Body of pancreas (tissue), 4 donors: ENCODE measurements around the gene HMG20A. TPM values are rescaled to one million over a fixed set of nuclear protein-coding genes. Genes with fewer than 3 reads are reported as not detected.
"Not testable (repeated sequence)": the region's sequence is repeated elsewhere in the genome, so short reads cannot be mapped to it uniquely, and the experiment has no call there.

Experiments
- ATAC-seq: fragments of 150-250 bp; one replicate; pipeline ENCODE4 v1.9.1; 2016
- DNase-seq, 4 donors: peaks; one replicate each; pipeline ENCODE4 v3.0.0-alpha.2; 2019
- H3K27ac ChIP-seq, 4 donors: fragments of 200-600 bp; sonication (generic); 1 replicate in 3 of 4; 2 replicates in 1 of 4; pipeline versions ENCODE4 v1.5.1 to v1.6.1; 2016 to 2019; ENCODE audit warnings: mild to moderate bottlenecking in 1 of 4, mixed read lengths in 1 of 4, moderate library complexity in 1 of 4
- H3K27me3 ChIP-seq, 2 donors: fragments of 200-600 bp; sonication (generic); one replicate each; pipeline ENCODE4 v1.6.0; 2016; ENCODE audit warnings: mild to moderate bottlenecking in 1 of 2
- H3K36me3 ChIP-seq, 2 donors: fragments of 200-600 bp; sonication (generic); replicated peaks in 1 of 2; 2 replicates each; pipeline ENCODE4 v1.5.1; 2016; ENCODE audit warnings: low read depth in 2 of 2; ENCODE audit not compliant: insufficient read depth in 1 of 2
- H3K4me1 ChIP-seq: fragments of 200-600 bp; sonication (generic); one replicate; pipeline ENCODE4 v1.6.0; 2016
- H3K4me3 ChIP-seq, 2 donors: fragments of 200-600 bp; sonication (generic); 1 replicate in 1 of 2; 2 replicates in 1 of 2; pipeline ENCODE4 v1.5.1; 2016 to 2019
- H3K9me3 ChIP-seq, 3 donors: fragments of 200-600 bp; sonication (generic); 1 replicate in 2 of 3; 2 replicates in 1 of 3; pipeline ENCODE4 v1.5.1; 2016
- CTCF ChIP-seq, 7 experiments: fragments of 450-650 bp in 4 of 7; fragments of 200-600 bp in 3 of 7; sonication (generic) in 3 of 7; IDR thresholded peaks; one replicate each; pipeline ENCODE4 v1.5.1; 2016 to 2019; ENCODE audit warnings: antibody characterized with exemption in 7 of 7
- POLR2A ChIP-seq, 3 donors: fragments of 450-650 bp; IDR thresholded peaks; one replicate each; pipeline ENCODE4 v1.6.1; 2016; ENCODE audit warnings: antibody characterized with exemption in 3 of 3, mild to moderate bottlenecking in 2 of 3
- WGBS, 2 donors: methylation state at CpG; one replicate each; pipeline ENCODE4 v1.1.5; 2017; 5-methylcytosine and 5-hydroxymethylcytosine counted together
- intact Hi-C: fragments of 100-400 bp; cut with DNase I; formaldehyde crosslinking; loops from one replicate; pipeline ENCODE4 v1.15.1; 2023
- total RNA-seq, 2 donors: library from RNA; depleted of rRNA; stranded (reverse); fragments of >200 nt; gene quantifications; one replicate each; pipeline ENCODE4 v1.1.0, GENCODE V29; 2016

Gene HMG20A
- total RNA-seq, 2 donors from 2014 or later, result 21.8 to 59.0 TPM

GRCh38 chr15:77406846-77407245 lies 13.8 kb upstream of the HMG20A start:
- no peaks in the 10 kb centered on the region for H3K9me3 ChIP-seq
- no peak overlapping the region for H3K27ac ChIP-seq
- ATAC-seq (no peak), DNase-seq (no peak)
- intact Hi-C loops, result no loop called here
- TF ChIP-seq CTCF (IDR thresholded peaks at IDR 0.05) (no peak), POLR2A (IDR thresholded peaks at IDR 0.05) (no peak)
- H3K27me3 ChIP-seq, result no peaks in the 10 kb centered on the region
- WGBS, 2 donors, result 90 to 91% methylated on average over 4 of the region's 4 CpGs
- no peaks in the 10 kb centered on the region for H3K36me3 ChIP-seq
- H3K4me3 ChIP-seq, result no peak overlapping the region
- peaks cover 24% of the 10 kb centered on the region for H3K4me1 ChIP-seq

DNA sequence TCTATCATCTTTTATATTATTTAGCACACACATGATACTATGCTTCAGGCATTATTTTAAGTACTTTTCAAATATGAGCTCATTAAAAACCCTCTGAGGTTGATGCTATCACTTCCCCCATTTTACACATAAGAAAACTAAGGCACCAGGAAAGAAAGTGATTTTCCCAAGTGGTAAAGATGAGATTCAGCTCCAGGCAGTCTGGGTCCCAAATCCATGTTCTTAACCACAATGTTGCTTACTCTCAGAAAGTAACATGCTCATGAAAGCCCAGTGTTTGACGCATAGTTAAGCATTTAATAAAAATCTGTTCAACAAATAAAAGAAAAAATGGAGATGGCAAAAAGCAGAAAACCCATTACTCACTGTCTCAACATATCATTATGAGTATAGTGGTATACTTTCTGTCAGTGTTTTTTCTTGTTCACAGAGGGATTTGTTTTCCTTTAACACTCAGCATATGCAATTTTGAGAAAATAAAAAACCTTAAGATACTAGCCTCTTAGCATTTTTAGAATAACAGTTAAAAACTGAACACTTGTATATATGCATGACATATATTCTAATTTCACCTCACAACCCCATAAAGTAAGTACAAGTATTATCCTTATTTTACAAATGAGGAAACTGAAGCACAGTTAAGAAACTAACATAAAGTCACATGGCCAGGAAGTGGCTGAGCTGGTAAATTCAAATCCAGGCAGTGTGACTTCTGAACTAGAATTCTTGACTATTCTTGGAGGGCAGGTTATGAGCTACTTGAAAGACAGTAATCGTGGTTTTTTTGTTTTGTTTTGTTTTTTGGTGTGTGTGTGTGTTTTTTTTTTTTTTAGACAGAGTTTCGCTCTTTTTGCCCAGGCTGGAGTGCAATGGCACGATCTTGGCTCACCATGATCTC lies 11.2 kb upstream of the HMG20A start:
- TF ChIP-seq CTCF (IDR thresholded peaks at IDR 0.05) (no peak), POLR2A (IDR thresholded peaks at IDR 0.05) (no peak)
- H3K4me3 ChIP-seq, result no peak overlapping the region
- no peaks in the 10 kb centered on the region for H3K9me3 ChIP-seq
- ATAC-seq (no peak), DNase-seq (no peak)
- intact Hi-C loops, result no loop called here
- 72 to 74% methylated on average over 4 of the region's 4 CpGs for WGBS, 2 donors
- no peak overlapping the region for H3K27ac ChIP-seq
- H3K4me1 ChIP-seq, result peaks cover 24% of the 10 kb centered on the region
- H3K36me3 ChIP-seq, result no peaks in the 10 kb centered on the region
- no peaks in the 10 kb centered on the region for H3K27me3 ChIP-seq

DNA sequence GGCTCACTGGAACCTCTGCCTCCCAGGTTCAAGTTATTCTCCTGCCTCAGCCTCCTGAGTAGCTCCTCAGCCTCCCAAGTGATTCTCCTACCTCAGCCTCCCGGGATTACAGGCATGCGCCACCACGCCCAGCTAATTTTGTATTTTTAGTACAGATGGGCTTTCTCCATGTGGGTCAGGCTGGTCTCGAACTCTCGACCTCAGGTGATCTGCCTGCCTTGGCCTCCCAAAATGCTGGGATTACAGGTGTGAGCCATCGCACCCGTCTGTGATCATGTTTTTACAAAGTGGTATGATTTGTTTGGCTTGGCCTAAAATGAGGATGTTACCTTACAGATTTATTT lies 10.6 kb upstream of the HMG20A start:
- H3K27me3 ChIP-seq, H3K9me3 ChIP-seq, DNase-seq, intact Hi-C loops, H3K36me3 ChIP-seq, H3K27ac ChIP-seq, ATAC-seq, H3K4me3 ChIP-seq: not testable (repeated sequence)
- peaks cover 24% of the 10 kb centered on the region for H3K4me1 ChIP-seq
- 84 to 86% methylated on average over 7 of the region's 7 CpGs for WGBS, 2 donors

DNA sequence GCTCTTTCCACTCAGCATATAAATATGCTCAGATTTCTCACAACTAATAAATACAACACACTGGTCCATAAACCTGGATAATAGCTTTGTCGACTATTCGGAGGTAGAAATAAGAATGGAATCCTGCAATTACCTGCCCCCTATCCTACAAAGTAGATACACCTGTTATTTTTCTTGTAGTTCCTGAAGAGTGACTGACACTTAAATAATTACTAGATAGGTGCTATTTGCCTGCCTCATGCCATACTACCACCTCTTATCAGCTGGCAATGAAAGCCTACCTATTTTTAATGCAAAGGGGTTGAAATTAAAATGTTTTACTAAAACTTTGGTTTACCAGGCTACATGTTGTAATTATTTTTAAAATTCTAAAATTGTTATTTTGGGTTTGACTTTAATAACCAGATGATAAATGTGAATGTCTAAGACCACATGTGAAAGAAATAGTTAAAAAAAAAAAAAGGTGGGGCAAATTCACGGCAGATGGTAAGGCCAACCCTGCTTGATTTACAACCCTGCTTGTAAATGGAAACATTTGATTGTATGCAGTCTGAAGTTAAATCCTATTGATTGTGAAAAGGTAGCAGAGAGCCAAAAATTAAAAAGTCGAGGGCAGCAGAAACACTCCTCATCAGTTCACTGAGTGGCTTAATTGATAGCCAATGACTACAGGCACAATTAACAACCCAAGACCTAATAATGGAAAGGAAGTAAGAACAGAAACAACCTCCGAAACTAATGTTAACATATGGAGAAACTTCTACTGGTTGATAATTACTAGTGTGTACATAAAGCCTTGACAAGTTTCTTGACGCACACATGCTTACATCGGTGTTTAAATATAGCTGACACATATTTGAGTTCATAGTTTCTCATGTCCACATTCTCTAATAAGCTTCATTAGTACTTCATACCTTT lies 9.7 kb upstream of the HMG20A start:
- H3K36me3 ChIP-seq, result no peaks in the 10 kb centered on the region
- TF ChIP-seq POLR2A (IDR thresholded peaks at IDR 0.05) (no peak), CTCF (IDR thresholded peaks at IDR 0.05) (no peak)
- intact Hi-C loops, result no loop called here
- DNase-seq (no peak), ATAC-seq (peak; percentile 18)
- H3K9me3 ChIP-seq, result no peaks in the 10 kb centered on the region
- WGBS, 2 donors, result 33% methylated on average over 7 of the region's 7 CpGs
- no peak overlapping the region for H3K4me3 ChIP-seq
- peak overlapping the region in 2 of 4 donors; percentile 15 to 29 for H3K27ac ChIP-seq
- H3K27me3 ChIP-seq, result no peaks in the 10 kb centered on the region
- peaks cover 24% of the 10 kb centered on the region for H3K4me1 ChIP-seq

DNA sequence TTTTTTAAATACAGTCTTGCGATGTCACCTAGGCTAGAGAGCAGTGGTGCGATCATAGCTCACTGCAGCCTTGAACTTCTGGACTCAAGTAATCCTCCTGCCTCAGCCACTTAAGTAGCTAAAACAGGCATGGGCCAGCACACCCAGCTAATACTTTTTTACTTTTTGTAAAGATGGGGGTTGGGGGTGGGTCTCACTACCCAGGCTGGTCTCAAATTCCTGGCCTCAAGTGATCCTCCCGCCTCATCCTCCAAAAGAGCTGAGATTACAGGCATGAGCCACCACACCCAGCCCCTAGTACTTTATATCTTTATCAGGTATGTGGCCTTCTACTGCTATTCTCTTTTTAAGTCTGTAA lies 9.1 kb upstream of the HMG20A start:
- 66 to 68% methylated on average over 3 of the region's 3 CpGs for WGBS, 2 donors
- Histone ChIP-seq H3K27me3 (no peaks in the 10 kb centered on the region), H3K9me3 (no peaks in the 10 kb centered on the region), H3K27ac (peak overlapping the region in 2 of 4 donors; percentile 15 to 29), H3K4me3 (no peak overlapping the region), H3K36me3 (no peaks in the 10 kb centered on the region), H3K4me1 (peaks cover 24% of the 10 kb centered on the region)
- ATAC-seq (peak; percentile 24), DNase-seq (no peak)
- intact Hi-C loops, result no loop called here
- TF ChIP-seq CTCF (IDR thresholded peaks at IDR 0.05) (no peak), POLR2A (IDR thresholded peaks at IDR 0.05) (no peak)
